ENCODE results near the gene ALDH1L1. TPM values are rescaled to one million over a fixed set of nuclear protein-coding genes. Genes with fewer than 3 reads are reported as not detected.

ALDH1L1 gene
- total RNA-seq, 4 donors from 2014 or later = 125 to 176 (median 150) TPM

DNA sequence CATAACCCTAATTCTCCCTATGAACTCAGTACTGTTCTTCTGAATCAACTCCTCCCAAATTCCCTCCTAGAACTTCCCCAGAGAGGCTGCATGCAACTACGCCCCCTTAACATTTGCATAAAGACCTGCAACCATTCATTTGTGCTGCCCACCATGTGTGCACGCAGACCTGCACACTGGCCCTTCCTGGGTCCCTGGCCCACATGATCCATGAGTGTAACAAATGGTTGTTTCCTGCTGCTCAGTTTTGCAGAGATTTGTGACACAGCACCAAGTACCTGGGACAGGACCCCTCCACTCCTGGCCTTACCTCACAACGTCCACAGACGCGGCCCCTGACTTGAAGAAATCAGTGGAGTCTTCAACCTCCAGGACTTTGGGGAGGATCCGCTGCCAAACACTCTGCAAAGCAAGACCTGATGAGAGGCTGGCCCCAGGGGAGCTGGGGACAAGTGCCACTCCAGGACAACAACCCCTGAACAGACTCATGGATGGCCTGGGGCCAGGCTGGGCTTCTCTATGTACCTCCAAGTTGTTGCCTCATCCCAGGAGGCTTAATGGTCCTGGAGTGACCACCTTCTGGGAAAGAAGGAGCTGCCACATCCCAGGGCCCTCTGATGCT is 33.8 kb downstream of the ALDH1L1 start:
- DNase-seq (ENCODE audit: low spot score) (no peak), ATAC-seq (ENCODE audit: low FRiP score) (no peak)
- no peak for TF ChIP-seq CTCF (IDR thresholded peaks at IDR 0.05)

- no peak for DNase-seq (ENCODE audit: low spot score)
- ATAC-seq (ENCODE audit: low FRiP score) = no peak
- TF ChIP-seq CTCF (IDR thresholded peaks at IDR 0.05) = no peak
Observed at GRCh38 chr3:126146034-126146433, 34.4 kb downstream of the ALDH1L1 start.

- ATAC-seq (ENCODE audit: low FRiP score) = no peak
Observed at GRCh38 chr3:126142652-126143051, 37.7 kb downstream of the ALDH1L1 start.

GRCh38 chr3:126137490-126138130 is 42.8 kb downstream of the ALDH1L1 start:
- no peak for ATAC-seq (ENCODE audit: low FRiP score)
- DNase-seq (ENCODE audit: low spot score) = no peak
- no peak for TF ChIP-seq CTCF (IDR thresholded peaks at IDR 0.05)

More at GRCh38 chr3:126142652-126143051, 37.7 kb downstream of the ALDH1L1 start:
- DNase-seq (ENCODE audit: low spot score) = no peak
- TF ChIP-seq CTCF (IDR thresholded peaks at IDR 0.05) = no peak

GRCh38 chr3:126136428-126137220 is 43.8 kb downstream of the ALDH1L1 start:
- ATAC-seq (ENCODE audit: low FRiP score) (no peak), DNase-seq (ENCODE audit: low spot score) (no peak)
- TF ChIP-seq CTCF (IDR thresholded peaks at IDR 0.05) = no peak

DNA sequence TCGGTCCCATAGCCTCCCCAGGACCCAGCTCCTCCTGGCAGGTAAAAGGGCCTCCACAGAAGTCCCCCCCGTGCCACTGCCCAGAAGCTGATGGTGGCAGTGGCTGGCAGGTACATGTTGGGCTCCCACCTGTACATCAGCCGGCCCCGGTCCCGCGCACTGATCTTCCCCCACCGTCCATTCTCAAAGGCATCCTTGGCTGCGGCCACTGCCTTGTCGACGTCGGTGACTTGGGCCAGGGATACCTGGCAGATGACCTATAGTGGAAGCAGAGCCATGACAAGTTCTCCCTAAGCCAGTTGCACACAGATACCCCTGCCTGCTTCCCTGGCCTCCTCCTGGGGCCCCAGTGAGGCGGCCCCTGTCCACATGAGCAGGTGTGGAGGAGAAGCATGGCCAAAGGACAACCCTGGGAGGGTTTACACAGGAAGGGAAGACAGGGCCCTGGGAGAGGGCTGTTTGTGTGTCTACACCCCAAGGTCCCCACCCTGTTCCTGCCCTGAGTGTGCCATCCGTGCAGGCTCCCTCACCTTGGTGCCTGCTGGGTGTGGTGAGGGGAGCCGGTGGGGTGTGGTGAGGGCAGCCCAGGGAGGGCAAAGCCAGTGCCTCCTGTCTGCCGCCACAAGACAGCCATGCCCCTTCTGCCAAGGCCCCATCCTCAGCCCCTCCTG is 44.8 kb downstream of the ALDH1L1 start:
- ATAC-seq (ENCODE audit: low FRiP score) (no peak), DNase-seq (ENCODE audit: low spot score) (no peak)

More for the DNA sequence above, 44.8 kb downstream of the ALDH1L1 start:
- TF ChIP-seq CTCF (IDR thresholded peaks at IDR 0.05) = no peak
